ENCODE measurements around the gene RPL28. TPM values are rescaled to one million over a fixed set of nuclear protein-coding genes. Genes with fewer than 3 reads are reported as not detected.

RPL28 gene
- total and polyA plus RNA-seq, 10 of the 15 experiments (the other 5 are each of a cell fraction or from before 2014, with no cell fraction given): 260 to 3,542 (median 891) TPM

DNA sequence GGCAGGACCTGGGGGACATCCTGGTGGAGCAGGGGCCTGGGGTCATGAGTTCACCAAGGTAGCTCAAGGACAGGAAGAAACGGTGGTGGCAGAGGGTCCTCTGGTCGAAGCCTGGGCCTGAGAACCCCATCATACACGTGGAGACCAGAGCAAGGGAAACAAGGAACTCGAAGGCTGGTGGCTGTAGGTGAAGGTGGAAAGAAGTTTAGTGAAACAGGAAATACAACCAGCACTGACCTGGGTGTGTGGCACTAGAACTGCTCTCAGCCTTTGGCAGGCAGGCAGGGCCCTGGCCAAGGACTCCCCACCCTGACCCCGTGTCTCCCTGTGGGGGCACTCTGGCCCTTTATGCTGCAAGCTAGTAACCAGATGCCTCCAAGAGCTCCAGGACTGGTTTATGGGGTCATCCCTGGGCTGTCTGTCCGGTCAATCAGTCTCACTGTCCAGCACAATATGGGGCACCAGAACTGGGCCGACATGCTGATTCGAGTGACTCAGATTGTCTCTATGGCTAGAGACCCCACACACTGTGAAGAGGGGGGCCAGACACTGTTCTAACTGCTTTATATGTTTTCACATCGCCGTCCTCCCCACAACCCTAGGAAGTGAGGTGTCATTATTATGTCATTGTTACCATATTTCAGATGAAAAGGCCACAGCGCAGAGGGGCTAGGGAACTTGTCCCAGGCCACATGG, 35.0 kb upstream of the RPL28 start:
- no peak overlapping the region for H3K4me2 ChIP-seq (ENCODE audit: control insufficient read depth, insufficient read depth)
- intact Hi-C loops (cut with micrococcal nuclease; ENCODE audit: unreplicated experiment): no loop called here
- SMC1A ChIA-PET (ENCODE audit: uncharacterized antibody, unreplicated experiment): no interaction called here

More for the DNA sequence above, 35.0 kb upstream of the RPL28 start:
- H3K4me1 ChIP-seq (ENCODE audit: control insufficient read depth, insufficient read depth, low read length): no peaks in the 10 kb centered on the region; the same call in 1 of the 2 replicates
- in situ Hi-C loops (cut with MboI): no loop called here
- POLR2A ChIA-PET: interaction anchor here (0.5 to 1.0 kb wide), 2 partner anchors 12 to 38 kb away, joined by 6 read pairs; partner anchors contain the start of gene KMT5C
- RAD21 ChIA-PET (ENCODE audit: unreplicated experiment): no interaction called here
- no peaks in the 10 kb centered on the region for H3K9me3 ChIP-seq (replicated peaks; ENCODE audit: control insufficient read depth, insufficient read depth, low read length)
- ATAC-seq (no peak), FAIRE-seq (no peak), DNase-seq (ENCODE audit: low read depth, low spot score) (no peak)
- CTCF ChIA-PET: interaction anchor here (1.0 kb wide), 1 partner anchor 11 kb away, joined by 3 read pairs; the partner anchor contains the start of gene KMT5C
- BruUV-seq (replicated peaks): no TSS peak
- H3K4me3 ChIP-seq: no peak overlapping the region
- WGBS (ENCODE audit: insufficient coverage, insufficient replicate concordance, low lambda C conversion rate, missing lambda C conversion rate): 36% methylated on average over 11 of the region's 11 CpGs
- peaks cover 4 to 11% of the 10 kb centered on the region in 2 experiments; a peak in 3 of 4 replicates for H3K27me3 ChIP-seq (replicated peaks in 1 of 2; ENCODE audit: control insufficient read depth in 2 of 2, insufficient read depth in 2 of 2, low read length in 1 of 2)
- H4K20me1 ChIP-seq (ENCODE audit: control insufficient read depth, insufficient read depth): no peaks in the 10 kb centered on the region; the same call in 1 of the 2 replicates
- no peak overlapping the region for H2AFZ ChIP-seq (ENCODE audit: control insufficient read depth, low read depth, low read length)
- H3K9ac ChIP-seq (ENCODE audit: control insufficient read depth, insufficient read depth, low read length): no peak overlapping the region
- no peak overlapping the region for H3K27ac ChIP-seq (ENCODE audit: control insufficient read depth, insufficient read depth)
- H3K36me3 ChIP-seq (ENCODE audit: control insufficient read depth in 2 of 2, insufficient read depth in 2 of 2, low read length in 1 of 2): no peaks in the 10 kb centered on the region; a peak in 1 of 4 replicates
- H3K79me2 ChIP-seq (ENCODE audit: control insufficient read depth, insufficient read depth, low read length): no peaks in the 10 kb centered on the region
- TF ChIP-seq, protein P1, sequence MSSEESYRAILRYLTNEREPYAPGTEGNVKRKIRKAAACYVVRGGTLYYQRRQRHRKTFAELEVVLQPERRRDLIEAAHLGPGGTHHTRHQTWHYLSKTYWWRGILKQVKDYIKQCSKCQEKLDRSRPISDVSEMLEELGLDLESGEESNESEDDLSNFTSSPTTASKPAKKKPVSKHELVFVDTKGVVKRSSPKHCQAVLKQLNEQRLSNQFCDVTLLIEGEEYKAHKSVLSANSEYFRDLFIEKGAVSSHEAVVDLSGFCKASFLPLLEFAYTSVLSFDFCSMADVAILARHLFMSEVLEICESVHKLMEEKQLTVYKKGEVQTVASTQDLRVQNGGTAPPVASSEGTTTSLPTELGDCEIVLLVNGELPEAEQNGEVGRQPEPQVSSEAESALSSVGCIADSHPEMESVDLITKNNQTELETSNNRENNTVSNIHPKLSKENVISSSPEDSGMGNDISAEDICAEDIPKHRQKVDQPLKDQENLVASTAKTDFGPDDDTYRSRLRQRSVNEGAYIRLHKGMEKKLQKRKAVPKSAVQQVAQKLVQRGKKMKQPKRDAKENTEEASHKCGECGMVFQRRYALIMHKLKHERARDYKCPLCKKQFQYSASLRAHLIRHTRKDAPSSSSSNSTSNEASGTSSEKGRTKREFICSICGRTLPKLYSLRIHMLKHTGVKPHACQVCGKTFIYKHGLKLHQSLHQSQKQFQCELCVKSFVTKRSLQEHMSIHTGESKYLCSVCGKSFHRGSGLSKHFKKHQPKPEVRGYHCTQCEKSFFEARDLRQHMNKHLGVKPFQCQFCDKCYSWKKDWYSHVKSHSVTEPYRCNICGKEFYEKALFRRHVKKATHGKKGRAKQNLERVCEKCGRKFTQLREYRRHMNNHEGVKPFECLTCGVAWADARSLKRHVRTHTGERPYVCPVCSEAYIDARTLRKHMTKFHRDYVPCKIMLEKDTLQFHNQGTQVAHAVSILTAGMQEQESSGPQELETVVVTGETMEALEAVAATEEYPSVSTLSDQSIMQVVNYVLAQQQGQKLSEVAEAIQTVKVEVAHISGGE (CRISPR knock-in tag; IDR thresholded peaks at IDR 0.05): no peak
- TF ChIP-seq SMARCA5 (IDR thresholded peaks at IDR 0.05): no peak
- no peak for TF ChIP-seq KDM1A (IDR thresholded peaks at IDR 0.05; ENCODE audit: borderline replicate concordance)
- TF ChIP-seq, protein P2, sequence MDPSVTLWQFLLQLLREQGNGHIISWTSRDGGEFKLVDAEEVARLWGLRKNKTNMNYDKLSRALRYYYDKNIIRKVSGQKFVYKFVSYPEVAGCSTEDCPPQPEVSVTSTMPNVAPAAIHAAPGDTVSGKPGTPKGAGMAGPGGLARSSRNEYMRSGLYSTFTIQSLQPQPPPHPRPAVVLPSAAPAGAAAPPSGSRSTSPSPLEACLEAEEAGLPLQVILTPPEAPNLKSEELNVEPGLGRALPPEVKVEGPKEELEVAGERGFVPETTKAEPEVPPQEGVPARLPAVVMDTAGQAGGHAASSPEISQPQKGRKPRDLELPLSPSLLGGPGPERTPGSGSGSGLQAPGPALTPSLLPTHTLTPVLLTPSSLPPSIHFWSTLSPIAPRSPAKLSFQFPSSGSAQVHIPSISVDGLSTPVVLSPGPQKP (IDR thresholded peaks at IDR 0.05; ENCODE audit: low read depth, low read length): no peak
- TF ChIP-seq, protein P3, sequence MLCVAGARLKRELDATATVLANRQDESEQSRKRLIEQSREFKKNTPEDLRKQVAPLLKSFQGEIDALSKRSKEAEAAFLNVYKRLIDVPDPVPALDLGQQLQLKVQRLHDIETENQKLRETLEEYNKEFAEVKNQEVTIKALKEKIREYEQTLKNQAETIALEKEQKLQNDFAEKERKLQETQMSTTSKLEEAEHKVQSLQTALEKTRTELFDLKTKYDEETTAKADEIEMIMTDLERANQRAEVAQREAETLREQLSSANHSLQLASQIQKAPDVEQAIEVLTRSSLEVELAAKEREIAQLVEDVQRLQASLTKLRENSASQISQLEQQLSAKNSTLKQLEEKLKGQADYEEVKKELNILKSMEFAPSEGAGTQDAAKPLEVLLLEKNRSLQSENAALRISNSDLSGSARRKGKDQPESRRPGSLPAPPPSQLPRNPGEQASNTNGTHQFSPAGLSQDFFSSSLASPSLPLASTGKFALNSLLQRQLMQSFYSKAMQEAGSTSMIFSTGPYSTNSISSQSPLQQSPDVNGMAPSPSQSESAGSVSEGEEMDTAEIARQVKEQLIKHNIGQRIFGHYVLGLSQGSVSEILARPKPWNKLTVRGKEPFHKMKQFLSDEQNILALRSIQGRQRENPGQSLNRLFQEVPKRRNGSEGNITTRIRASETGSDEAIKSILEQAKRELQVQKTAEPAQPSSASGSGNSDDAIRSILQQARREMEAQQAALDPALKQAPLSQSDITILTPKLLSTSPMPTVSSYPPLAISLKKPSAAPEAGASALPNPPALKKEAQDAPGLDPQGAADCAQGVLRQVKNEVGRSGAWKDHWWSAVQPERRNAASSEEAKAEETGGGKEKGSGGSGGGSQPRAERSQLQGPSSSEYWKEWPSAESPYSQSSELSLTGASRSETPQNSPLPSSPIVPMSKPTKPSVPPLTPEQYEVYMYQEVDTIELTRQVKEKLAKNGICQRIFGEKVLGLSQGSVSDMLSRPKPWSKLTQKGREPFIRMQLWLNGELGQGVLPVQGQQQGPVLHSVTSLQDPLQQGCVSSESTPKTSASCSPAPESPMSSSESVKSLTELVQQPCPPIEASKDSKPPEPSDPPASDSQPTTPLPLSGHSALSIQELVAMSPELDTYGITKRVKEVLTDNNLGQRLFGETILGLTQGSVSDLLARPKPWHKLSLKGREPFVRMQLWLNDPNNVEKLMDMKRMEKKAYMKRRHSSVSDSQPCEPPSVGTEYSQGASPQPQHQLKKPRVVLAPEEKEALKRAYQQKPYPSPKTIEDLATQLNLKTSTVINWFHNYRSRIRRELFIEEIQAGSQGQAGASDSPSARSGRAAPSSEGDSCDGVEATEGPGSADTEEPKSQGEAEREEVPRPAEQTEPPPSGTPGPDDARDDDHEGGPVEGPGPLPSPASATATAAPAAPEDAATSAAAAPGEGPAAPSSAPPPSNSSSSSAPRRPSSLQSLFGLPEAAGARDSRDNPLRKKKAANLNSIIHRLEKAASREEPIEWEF (IDR thresholded peaks at IDR 0.05; ENCODE audit: insufficient replicate concordance, low read depth, low read length): no peak
- TF ChIP-seq, protein P4, sequence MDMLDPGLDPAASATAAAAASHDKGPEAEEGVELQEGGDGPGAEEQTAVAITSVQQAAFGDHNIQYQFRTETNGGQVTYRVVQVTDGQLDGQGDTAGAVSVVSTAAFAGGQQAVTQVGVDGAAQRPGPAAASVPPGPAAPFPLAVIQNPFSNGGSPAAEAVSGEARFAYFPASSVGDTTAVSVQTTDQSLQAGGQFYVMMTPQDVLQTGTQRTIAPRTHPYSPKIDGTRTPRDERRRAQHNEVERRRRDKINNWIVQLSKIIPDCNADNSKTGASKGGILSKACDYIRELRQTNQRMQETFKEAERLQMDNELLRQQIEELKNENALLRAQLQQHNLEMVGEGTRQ (IDR thresholded peaks at IDR 0.05; ENCODE audit: borderline replicate concordance, low read depth, low read length): no peak
